Trophoblast cell (in vitro differentiated cells and primary cell): ENCODE measurements around the gene APCDD1L.

ENCODE experiments used
- DNase-seq, 2 donors: peaks; one replicate each; pipeline ENCODE4 v3.0.0-alpha.2; 2016
- H2AFZ ChIP-seq: 2 replicates; pipeline ENCODE4 v1.6.1; 2013; ENCODE audit warnings: low read length, moderate library complexity, mild to moderate bottlenecking; ENCODE audit not compliant: insufficient read depth, poor library complexity
- H2AK5ac ChIP-seq: 2 replicates; pipeline ENCODE4 v1.6.1; 2013; ENCODE audit warnings: mild to moderate bottlenecking, low read length
- H2BK120ac ChIP-seq: 2 replicates; pipeline ENCODE4 v1.6.1; 2013; ENCODE audit warnings: low read length, mild to moderate bottlenecking, moderate library complexity; ENCODE audit not compliant: insufficient read depth, poor library complexity
- H2BK12ac ChIP-seq: 2 replicates; pipeline ENCODE4 v1.6.1; 2013; ENCODE audit warnings: mild to moderate bottlenecking, low read length, moderate library complexity
- H2BK5ac ChIP-seq: 2 replicates; pipeline ENCODE4 v1.6.1; 2013; ENCODE audit warnings: low read length, low read depth, moderate library complexity, mild to moderate bottlenecking; ENCODE audit not compliant: poor library complexity
- H3K14ac ChIP-seq: 2 replicates; pipeline ENCODE4 v1.6.1; 2013; ENCODE audit warnings: mild to moderate bottlenecking, low read length
- H3K18ac ChIP-seq: 2 replicates; pipeline ENCODE4 v1.6.1; 2013; ENCODE audit warnings: mild to moderate bottlenecking, low read length
- H3K23ac ChIP-seq: 2 replicates; pipeline ENCODE4 v1.6.1; 2013; ENCODE audit warnings: low read length
- H3K27ac ChIP-seq: 2 replicates; pipeline ENCODE4 v1.5.1; 2013; ENCODE audit warnings: low read depth, mild to moderate bottlenecking, inconsistent platforms, low read length, moderate library complexity
- H3K27me3 ChIP-seq: 2 replicates; pipeline ENCODE4 v1.6.1; 2013; ENCODE audit warnings: inconsistent platforms, mild to moderate bottlenecking, low read length, moderate library complexity; ENCODE audit not compliant: insufficient read depth
- H3K36me3 ChIP-seq, 2 experiments: 1 replicate in 1 of 2; 2 replicates in 1 of 2; pipeline ENCODE4 v1.6.1; 2013; ENCODE audit warnings: low read length in 2 of 2, mild to moderate bottlenecking in 2 of 2, moderate library complexity in 1 of 2; ENCODE audit not compliant: insufficient read depth in 2 of 2, control insufficient read depth in 1 of 2
- H3K4ac ChIP-seq: 2 replicates; pipeline ENCODE4 v1.6.1; 2013; ENCODE audit warnings: low read depth, mild to moderate bottlenecking, low read length, moderate library complexity
- H3K4me1 ChIP-seq, 2 experiments: 1 replicate in 1 of 2; 2 replicates in 1 of 2; pipeline ENCODE4 v1.6.1; 2013; ENCODE audit warnings: low read length in 2 of 2, mild to moderate bottlenecking in 2 of 2, moderate library complexity in 1 of 2; ENCODE audit not compliant: insufficient read depth in 2 of 2, control insufficient read depth in 1 of 2
- H3K4me2 ChIP-seq: 2 replicates; pipeline ENCODE4 v1.6.1; 2013; ENCODE audit warnings: inconsistent platforms, mild to moderate bottlenecking, low read length, moderate library complexity
- H3K4me3 ChIP-seq: 2 replicates; pipeline ENCODE4 v1.5.1; 2013; ENCODE audit warnings: mild to moderate bottlenecking, low read depth, low read length, inconsistent platforms
- H3K79me1 ChIP-seq: one replicate; pipeline ENCODE4 v1.6.1; 2013; ENCODE audit warnings: low read length
- H3K79me2 ChIP-seq: 2 replicates; pipeline ENCODE4 v1.6.1; 2013; ENCODE audit warnings: low read length, mild to moderate bottlenecking; ENCODE audit not compliant: control insufficient read depth, insufficient read depth, poor library complexity
- H3K9ac ChIP-seq: 2 replicates; pipeline ENCODE4 v1.6.1; 2013; ENCODE audit warnings: mild to moderate bottlenecking, low read length
- H3K9me3 ChIP-seq: 2 replicates; pipeline ENCODE4 v1.6.1; 2013; ENCODE audit warnings: low read depth, mild to moderate bottlenecking, control low read depth, inconsistent platforms, low read length; ENCODE audit not compliant: insufficient read depth
- H4K12ac ChIP-seq: 2 replicates; pipeline ENCODE4 v1.6.1; 2013; ENCODE audit warnings: low read depth, mild to moderate bottlenecking, low read length, moderate library complexity
- H4K8ac ChIP-seq: 2 replicates; pipeline ENCODE4 v1.6.1; 2013; ENCODE audit warnings: low read depth, mild to moderate bottlenecking, low read length, moderate library complexity
- H4K91ac ChIP-seq: one replicate; pipeline ENCODE4 v1.6.1; 2013; ENCODE audit warnings: low read depth, mild to moderate bottlenecking, low read length, moderate library complexity
- WGBS: extraction: QIAGEN DNeasy Blood & Tissue Kit; methylation state at CpG from one replicate; pipeline ENCODE4 v1.1.7; 2013; ENCODE audit warnings: missing lambda C conversion rate; ENCODE audit not compliant: insufficient read length, insufficient coverage; ENCODE audit errors: extremely low coverage; 5-methylcytosine and 5-hydroxymethylcytosine counted together

The APCDD1L gene

DNA sequence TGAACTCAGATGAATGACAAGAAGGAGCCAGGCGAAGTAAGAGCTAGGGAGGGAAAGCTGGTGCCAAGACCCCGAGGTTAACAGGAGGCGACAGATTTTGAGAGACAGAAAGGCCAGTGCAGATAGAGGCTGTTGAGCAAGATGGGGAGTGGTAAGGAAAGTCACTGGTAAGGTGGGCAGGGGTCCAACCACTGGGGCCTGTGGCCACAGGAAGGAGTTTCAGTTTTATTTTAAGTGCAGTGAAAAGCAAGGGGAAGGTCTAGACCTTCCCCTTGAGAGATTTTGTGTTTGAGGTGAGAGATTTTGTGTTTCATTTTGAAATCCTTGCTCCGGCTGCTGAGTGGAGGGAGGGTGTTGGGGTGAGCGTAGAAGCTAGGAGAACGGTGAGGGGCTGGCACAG is 41.8 kb upstream of the APCDD1L start:
- Histone ChIP-seq H3K36me3 (no peaks in the 10 kb centered on the region), H4K91ac (no peak overlapping the region), H4K12ac (no peak overlapping the region), H3K18ac (no peak overlapping the region), H2AFZ (no peak overlapping the region), H2AK5ac (no peak overlapping the region), H3K4me1 (peaks cover 6 to 16% of the 10 kb centered on the region in 2 experiments), H3K4me2 (no peak overlapping the region), H3K9me3 (peaks cover 5% of the 10 kb centered on the region), H2BK120ac (no peak overlapping the region), H2BK5ac (no peak overlapping the region), H3K79me2 (no peaks in the 10 kb centered on the region), H3K23ac (no peak overlapping the region), H3K4me3 (no peak overlapping the region), H3K9ac (no peak overlapping the region), H3K79me1 (peaks cover 2% of the 10 kb centered on the region), H3K27ac (no peak overlapping the region), H4K8ac (no peak overlapping the region), H3K27me3 (no peaks in the 10 kb centered on the region), H3K4ac (no peak overlapping the region), H3K14ac (no peak overlapping the region), H2BK12ac (no peak overlapping the region)
- no CpG with 5 or more reads among the region's 6 CpGs for WGBS
- no peak for DNase-seq

GRCh38 chr20:58555078-58555765 is 40.0 kb upstream of the APCDD1L start:
- no peak overlapping the region for H3K4ac ChIP-seq
- H3K23ac ChIP-seq = no peak overlapping the region
- H3K36me3 ChIP-seq = no peaks in the 10 kb centered on the region
- no peaks in the 10 kb centered on the region for H3K79me2 ChIP-seq
- WGBS = no CpG with 5 or more reads among the region's 3 CpGs
- H3K4me3 ChIP-seq = no peak overlapping the region
- H3K9me3 ChIP-seq = peaks cover 5% of the 10 kb centered on the region
- H2AFZ ChIP-seq = no peak overlapping the region
- no peaks in the 10 kb centered on the region for H3K27me3 ChIP-seq
- H3K18ac ChIP-seq = no peak overlapping the region
- no peak for DNase-seq
- peaks cover 2% of the 10 kb centered on the region for H3K79me1 ChIP-seq
- no peak overlapping the region for H2BK120ac ChIP-seq
- H3K4me1 ChIP-seq = peaks cover 6 to 16% of the 10 kb centered on the region in 2 experiments
- H3K14ac ChIP-seq = no peak overlapping the region
- H2BK5ac ChIP-seq = no peak overlapping the region
- no peak overlapping the region for H3K4me2 ChIP-seq
- H4K12ac ChIP-seq = no peak overlapping the region
- H2AK5ac ChIP-seq = no peak overlapping the region
- no peak overlapping the region for H2BK12ac ChIP-seq
- no peak overlapping the region for H4K91ac ChIP-seq
- no peak overlapping the region for H3K27ac ChIP-seq
- no peak overlapping the region for H3K9ac ChIP-seq
- H4K8ac ChIP-seq = no peak overlapping the region

GRCh38 chr20:58554541-58554940 is 39.3 kb upstream of the APCDD1L start:
- no peak overlapping the region for H3K4ac ChIP-seq
- H2BK120ac ChIP-seq = no peak overlapping the region
- H3K27ac ChIP-seq = no peak overlapping the region
- H3K79me1 ChIP-seq = peaks cover 2% of the 10 kb centered on the region
- no peaks in the 10 kb centered on the region for H3K36me3 ChIP-seq
- H3K4me2 ChIP-seq = peak overlapping the region; percentile 13
- H3K4me3 ChIP-seq = no peak overlapping the region
- H4K12ac ChIP-seq = no peak overlapping the region
- H3K23ac ChIP-seq = no peak overlapping the region
- DNase-seq = no peak
- H3K14ac ChIP-seq = no peak overlapping the region
- H3K9me3 ChIP-seq = peaks cover 5% of the 10 kb centered on the region
- peaks cover 6 to 16% of the 10 kb centered on the region in 2 experiments for H3K4me1 ChIP-seq
- H2AFZ ChIP-seq = no peak overlapping the region
- H2AK5ac ChIP-seq = no peak overlapping the region
- H2BK12ac ChIP-seq = no peak overlapping the region
- no peak overlapping the region for H3K9ac ChIP-seq
- H4K91ac ChIP-seq = no peak overlapping the region
- no peak overlapping the region for H4K8ac ChIP-seq
- no peaks in the 10 kb centered on the region for H3K79me2 ChIP-seq
- no peaks in the 10 kb centered on the region for H3K27me3 ChIP-seq
- H2BK5ac ChIP-seq = no peak overlapping the region
- H3K18ac ChIP-seq = no peak overlapping the region
- no CpG with 5 or more reads among the region's 3 CpGs for WGBS

DNA sequence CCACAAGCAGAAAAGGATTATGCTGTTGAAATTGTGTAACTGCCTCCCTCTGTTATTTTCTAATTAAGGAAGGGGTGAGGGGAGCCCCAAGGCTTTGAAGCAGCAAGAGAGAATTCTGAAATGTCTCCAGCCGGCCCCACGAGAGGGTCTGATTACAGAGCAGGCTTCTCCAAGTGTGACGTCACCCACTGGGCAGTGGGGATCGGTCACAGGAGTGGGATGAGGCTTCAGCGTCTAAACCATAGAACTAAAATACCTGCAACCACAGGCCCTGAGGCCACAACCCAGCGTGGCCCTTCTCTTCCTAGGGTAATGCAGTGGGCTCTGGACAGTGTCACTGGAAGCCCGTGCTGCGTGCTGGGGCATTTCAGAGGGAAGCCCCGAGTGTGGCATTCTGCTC is 38.6 kb upstream of the APCDD1L start:
- WGBS = no CpG with 5 or more reads among the region's 9 CpGs
- no peak overlapping the region for H2BK12ac ChIP-seq
- H3K4me3 ChIP-seq = no peak overlapping the region
- no peak overlapping the region for H4K91ac ChIP-seq
- H3K4ac ChIP-seq = no peak overlapping the region
- peaks cover 6 to 16% of the 10 kb centered on the region in 2 experiments for H3K4me1 ChIP-seq
- H3K23ac ChIP-seq = no peak overlapping the region
- no peak overlapping the region for H3K14ac ChIP-seq
- H3K18ac ChIP-seq = no peak overlapping the region
- no peak overlapping the region for H2BK120ac ChIP-seq
- peak overlapping the region; percentile 6 for H3K27ac ChIP-seq
- no peaks in the 10 kb centered on the region for H3K79me2 ChIP-seq
- DNase-seq = no peak
- no peak overlapping the region for H3K9ac ChIP-seq
- H3K36me3 ChIP-seq = no peaks in the 10 kb centered on the region
- peaks cover 2% of the 10 kb centered on the region for H3K79me1 ChIP-seq
- no peak overlapping the region for H2AK5ac ChIP-seq
- H2BK5ac ChIP-seq = no peak overlapping the region
- no peak overlapping the region for H4K12ac ChIP-seq
- H3K27me3 ChIP-seq = no peaks in the 10 kb centered on the region
- peak overlapping the region; percentile 4 for H3K4me2 ChIP-seq
- H4K8ac ChIP-seq = no peak overlapping the region
- H3K9me3 ChIP-seq = peaks cover 5% of the 10 kb centered on the region
- H2AFZ ChIP-seq = no peak overlapping the region
